IMR-90 (cell line): ENCODE measurements around the gene NKPD1. TPM values are rescaled to one million over a fixed set of nuclear protein-coding genes. Genes with fewer than 3 reads are reported as not detected.

Source experiments
- ATAC-seq: fragments of 200-7000 bp; cut with Tn5 transposase; 2 replicates; pipeline ENCODE4 v1.9.1; 2020; ENCODE audit warnings: low read depth, mild to moderate bottlenecking, moderate library complexity
- BruUV-seq: library from RNA; stranded (reverse); fragments of 400-500 nt; replicated peaks from 2 replicates; lab custom pipeline; 2021; lab: Mats Ljungman, UMichigan
- CTCF ChIA-PET: fragments of 300-600 bp; formaldehyde crosslinking; extraction: SDS; loops from one replicate; lab custom pipeline; 2021; ENCODE audit warnings: antibody characterized with exemption; lab: Yijun Ruan, JAX
- POLR2A ChIA-PET: fragments of 300-600 bp; sonication (Branson Sonifier 250); formaldehyde crosslinking; loops from one replicate; lab custom pipeline; 2022; ENCODE audit warnings: antibody characterized with exemption; ENCODE audit not compliant: unreplicated experiment; lab: Charles Lee
- DNase-seq: peaks from one replicate; pipeline ENCODE4 v3.0.0; 2013
- H2AFZ ChIP-seq: replicated peaks from 2 replicates; pipeline ENCODE3; 2013; ENCODE audit warnings: low read length, mild to moderate bottlenecking; ENCODE audit not compliant: poor library complexity
- H2AK5ac ChIP-seq: 2 replicates; pipeline ENCODE4 v1.6.1; 2013; ENCODE audit warnings: low read depth, low read length, inconsistent platforms
- H2AK9ac ChIP-seq: replicated peaks from 2 replicates; pipeline ENCODE3; 2013; ENCODE audit warnings: mild to moderate bottlenecking, low read depth, low read length, moderate library complexity; ENCODE audit not compliant: poor library complexity
- H2BK120ac ChIP-seq: 2 replicates; pipeline ENCODE4 v1.6.1; 2013; ENCODE audit warnings: low read depth, low read length, inconsistent platforms
- H2BK15ac ChIP-seq: 3 replicates; pipeline ENCODE4 v1.6.1; 2013; ENCODE audit warnings: low read depth, low read length, inconsistent platforms
- H2BK20ac ChIP-seq: 2 replicates; pipeline ENCODE4 v1.6.1; 2013; ENCODE audit warnings: low read depth, mild to moderate bottlenecking, inconsistent platforms, low read length, moderate library complexity
- H2BK5ac ChIP-seq: 2 replicates; pipeline ENCODE4 v1.6.1; 2013; ENCODE audit warnings: mild to moderate bottlenecking, low read depth, low read length, inconsistent platforms; ENCODE audit not compliant: poor library complexity, severe bottlenecking
- H3K14ac ChIP-seq: replicated peaks from 2 replicates; pipeline ENCODE4 v1.6.1; 2013; ENCODE audit warnings: low read depth, low read length, inconsistent platforms
- H3K18ac ChIP-seq: 2 replicates; pipeline ENCODE4 v1.6.1; 2013; ENCODE audit warnings: low read depth, low read length, control low read depth
- H3K23ac ChIP-seq: 2 replicates; pipeline ENCODE4 v1.6.1; 2013; ENCODE audit warnings: low read depth, low read length, inconsistent platforms
- H3K27ac ChIP-seq: 2 replicates; pipeline ENCODE4 v1.5.1; 2013; ENCODE audit warnings: mild to moderate bottlenecking, control low read depth, low read length; ENCODE audit not compliant: insufficient read depth
- H3K27me3 ChIP-seq: 2 replicates; pipeline ENCODE4 v1.6.1; 2013; ENCODE audit warnings: low read length; ENCODE audit not compliant: control insufficient read depth, insufficient read depth
- H3K36me3 ChIP-seq: 2 replicates; pipeline ENCODE4 v1.6.1; 2013; ENCODE audit warnings: low read length, mixed read lengths; ENCODE audit not compliant: control insufficient read depth, insufficient read depth
- H3K4ac ChIP-seq: 2 replicates; pipeline ENCODE4 v1.6.1; 2013; ENCODE audit warnings: low read depth, low read length, inconsistent platforms
- H3K4me1 ChIP-seq: 2 replicates; pipeline ENCODE4 v1.6.1; 2013; ENCODE audit warnings: low read length, mixed read lengths; ENCODE audit not compliant: control insufficient read depth, insufficient read depth
- H3K4me2 ChIP-seq: 2 replicates; pipeline ENCODE4 v1.6.1; 2013; ENCODE audit warnings: low read depth, mild to moderate bottlenecking, control low read depth, low read length, moderate library complexity
- H3K4me3 ChIP-seq: 2 replicates; pipeline ENCODE4 v1.5.1; 2013; ENCODE audit warnings: low read depth, mild to moderate bottlenecking, control low read depth, low read length, moderate library complexity; ENCODE audit not compliant: insufficient read depth
- H3K56ac ChIP-seq: 2 replicates; pipeline ENCODE4 v1.6.1; 2013; ENCODE audit warnings: low read length, inconsistent platforms; ENCODE audit not compliant: insufficient read depth; ENCODE audit errors: extremely low read depth
- H3K79me1 ChIP-seq, 2 experiments: 2 replicates each; pipeline ENCODE4 v1.6.1; 2013; ENCODE audit warnings: low read length in 2 of 2, inconsistent platforms in 1 of 2, low read depth in 1 of 2
- H3K9ac ChIP-seq: 2 replicates; pipeline ENCODE4 v1.6.1; 2013; ENCODE audit warnings: low read depth, low read length, control low read depth
- H3K9me1 ChIP-seq: 2 replicates; pipeline ENCODE4 v1.6.1; 2013; ENCODE audit warnings: low read length, inconsistent platforms; ENCODE audit not compliant: insufficient read depth
- H3K9me3 ChIP-seq: 2 replicates; pipeline ENCODE4 v1.6.1; 2013; ENCODE audit warnings: low read length; ENCODE audit not compliant: control insufficient read depth, insufficient read depth
- H4K20me1 ChIP-seq: 2 replicates; pipeline ENCODE4 v1.6.1; 2013; ENCODE audit warnings: low read length, inconsistent platforms; ENCODE audit not compliant: insufficient read depth
- H4K5ac ChIP-seq: 2 replicates; pipeline ENCODE4 v1.6.1; 2013; ENCODE audit warnings: mild to moderate bottlenecking, low read depth, low read length, control low read depth
- H4K8ac ChIP-seq, 2 experiments: 2 replicates each; pipeline ENCODE4 v1.6.1; 2013; ENCODE audit warnings: low read depth in 2 of 2, low read length in 2 of 2, control low read depth in 1 of 2, inconsistent platforms in 1 of 2
- H4K91ac ChIP-seq: 2 replicates; pipeline ENCODE4 v1.6.1; 2013; ENCODE audit warnings: low read depth, low read length, inconsistent platforms; ENCODE audit not compliant: insufficient read depth
- BHLHE40 ChIP-seq: fragments of 150-350 bp; IDR thresholded peaks from 2 replicates; pipeline ENCODE4 v1.6.1; 2016; ENCODE audit warnings: mild to moderate bottlenecking, low read depth, low read length
- NFE2L2 ChIP-seq: fragments of 150-350 bp; IDR thresholded peaks from 2 replicates; pipeline ENCODE4 v1.6.1; 2016; ENCODE audit warnings: low read depth, mild to moderate bottlenecking, low read length
- POLR2A ChIP-seq: IDR thresholded peaks from 2 replicates; pipeline ENCODE4 v1.6.1; 2012; ENCODE audit warnings: mild to moderate bottlenecking, low read depth, low read length
- RCOR1 ChIP-seq: IDR thresholded peaks from 2 replicates; pipeline ENCODE4 v1.6.1; 2012; ENCODE audit warnings: mild to moderate bottlenecking, low read length, improper control_type of control experiment; ENCODE audit not compliant: insufficient replicate concordance
- RFX5 ChIP-seq: IDR thresholded peaks from 2 replicates; pipeline ENCODE4 v1.8.0; 2012; ENCODE audit warnings: low read depth, mild to moderate bottlenecking, low read length, moderate library complexity
- SMC3 ChIP-seq: fragments of 150-350 bp; IDR thresholded peaks from 2 replicates; pipeline ENCODE4 v1.6.1; 2016; ENCODE audit warnings: low read depth, mild to moderate bottlenecking, antibody characterized with exemption, low read length, moderate library complexity
- WGBS, 2 experiments: methylation state at CpG; one replicate each; pipeline versions ENCODE4 v1.1.5 to v1.1.7; 2013; ENCODE audit warnings: missing lambda C conversion rate in 2 of 2; ENCODE audit not compliant: insufficient read length in 1 of 2; ENCODE audit errors: extremely low coverage in 2 of 2; 5-methylcytosine and 5-hydroxymethylcytosine counted together
- dilution Hi-C: fragments of 300-500 bp; cut with HindIII; formaldehyde crosslinking; loops from one replicate; pipeline ENCODE4 v1.14.3; 2018; ENCODE audit warnings: low sequenced_read_pairs; ENCODE audit not compliant: unreplicated experiment
- in situ Hi-C: fragments of 300-500 bp; cut with MboI; formaldehyde crosslinking; loops from 3 replicates; pipeline ENCODE4 v1.14.3; 2019; ENCODE audit warnings: low sequenced_read_pairs, inconsistent platforms, mixed read lengths
- intact Hi-C: fragments of 100-400 bp; cut with micrococcal nuclease; formaldehyde crosslinking; loops from 2 replicates; pipeline ENCODE4 v1.10.0; 2022
- polyA plus RNA-seq, 3 experiments: library from polyadenylated mRNA; depleted of rRNA; stranded (reverse); fragments of >200 nt; gene quantifications; 2 replicates each; pipeline ENCODE4 v1.2.3, GENCODE V29; 2012; ENCODE audit warnings: low replicate concordance in 1 of 3
- total RNA-seq: library from RNA; depleted of rRNA; stranded (reverse); fragments of >200 nt; gene quantifications from 2 replicates; pipeline ENCODE4 v1.2.3, GENCODE V29; 2012
- TF ChIP-seq, protein P1 (sequence below): fragments of 150-350 bp; IDR thresholded peaks from 2 replicates; pipeline ENCODE4 v1.6.1; 2016; ENCODE audit warnings: low read depth, mild to moderate bottlenecking, low read length, moderate library complexity, borderline replicate concordance

The NKPD1 gene
- total and polyA plus RNA-seq, 2 of the 4 experiments (the other 2 are of a cell fraction) = under 0.01 to 0.09 TPM

DNA sequence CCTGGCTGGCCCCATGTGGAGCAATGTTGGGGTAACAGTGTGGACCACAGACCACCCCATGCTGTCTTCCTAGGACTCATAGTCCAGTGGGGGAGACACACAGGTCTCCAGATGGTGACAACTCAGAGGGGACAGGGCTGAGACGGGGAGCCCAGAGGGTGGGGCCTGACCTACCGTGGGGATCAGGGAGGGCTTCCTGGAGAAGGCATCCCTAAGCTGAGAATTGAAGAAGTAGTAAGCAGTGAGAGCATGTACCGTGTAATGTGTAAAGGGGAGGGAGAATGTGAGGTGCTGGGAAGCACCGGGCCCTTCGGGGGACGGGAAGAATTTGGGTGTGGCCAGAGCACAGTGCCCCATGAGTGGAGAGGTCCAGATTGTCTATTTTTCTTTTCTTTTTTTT is 36.8 kb downstream of the NKPD1 start:
- Histone ChIP-seq H2BK15ac (no peak overlapping the region), H2AFZ (no peak overlapping the region), H3K4me1 (no peaks in the 10 kb centered on the region), H3K9ac (no peak overlapping the region), H3K23ac (no peak overlapping the region), H3K36me3 (peaks cover 3% of the 10 kb centered on the region; the same call in 1 of the 2 replicates), H4K5ac (no peak overlapping the region), H3K79me1 (peaks cover 43 to 83% of the 10 kb centered on the region in 2 experiments), H2AK9ac (no peak overlapping the region), H2BK120ac (no peak overlapping the region), H3K27me3 (no peaks in the 10 kb centered on the region), H2AK5ac (no peak overlapping the region), H4K20me1 (peaks cover 84% of the 10 kb centered on the region), H2BK20ac (no peak overlapping the region), H3K56ac (no peak overlapping the region), H2BK5ac (no peak overlapping the region), H3K4me3 (no peak overlapping the region), H3K9me3 (no peaks in the 10 kb centered on the region), H4K91ac (no peak overlapping the region), H3K4me2 (no peak overlapping the region), H3K4ac (no peak overlapping the region), H3K18ac (no peak overlapping the region), H3K27ac (no peak overlapping the region), H4K8ac (no peak overlapping the region), H3K9me1 (peaks cover 3% of the 10 kb centered on the region; the same call in 1 of the 2 replicates), H3K14ac (no peak overlapping the region)
- 94% methylated on average over 2 of the region's 6 CpGs; no CpG with 5 or more reads in 1 of the 2 experiments for WGBS, 2 experiments
- DNase-seq (no peak), ATAC-seq (no peak)
- intact Hi-C loops = no loop called here
- BruUV-seq = no TSS peak
- dilution Hi-C loops = no loop called here
- POLR2A ChIA-PET = no interaction called here
- CTCF ChIA-PET = no interaction called here
- in situ Hi-C loops = no loop called here
- TF ChIP-seq RFX5 (no peak), SMC3 (no peak), BHLHE40 (no peak), NFE2L2 (no peak), RCOR1 (no peak), POLR2A (no peak)
- TF ChIP-seq, protein P1, sequence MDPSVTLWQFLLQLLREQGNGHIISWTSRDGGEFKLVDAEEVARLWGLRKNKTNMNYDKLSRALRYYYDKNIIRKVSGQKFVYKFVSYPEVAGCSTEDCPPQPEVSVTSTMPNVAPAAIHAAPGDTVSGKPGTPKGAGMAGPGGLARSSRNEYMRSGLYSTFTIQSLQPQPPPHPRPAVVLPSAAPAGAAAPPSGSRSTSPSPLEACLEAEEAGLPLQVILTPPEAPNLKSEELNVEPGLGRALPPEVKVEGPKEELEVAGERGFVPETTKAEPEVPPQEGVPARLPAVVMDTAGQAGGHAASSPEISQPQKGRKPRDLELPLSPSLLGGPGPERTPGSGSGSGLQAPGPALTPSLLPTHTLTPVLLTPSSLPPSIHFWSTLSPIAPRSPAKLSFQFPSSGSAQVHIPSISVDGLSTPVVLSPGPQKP = no peak
